ENCODE measurements around the gene NSUN4.

NSUN4 gene

GRCh38 chr1:46394108-46394871 is 53.7 kb downstream of the NSUN4 start, which contains the start of gene FAAH:
TSS of gene FAAH (plus strand) at chr1:46394317. CDS start at chr1:46394349, 32 bp downstream.
- no peak for TF ChIP-seq GABPA (IDR thresholded peaks at IDR 0.05; ENCODE audit: low read depth)
- no peak for TF ChIP-seq POLR2AphosphoS5 (IDR thresholded peaks at IDR 0.05; ENCODE audit: low read depth)
- TF ChIP-seq REST (IDR thresholded peaks at IDR 0.05; ENCODE audit: insufficient replicate concordance, low read depth) = no peak
- no peak for TF ChIP-seq CTCF (IDR thresholded peaks at IDR 0.05; ENCODE audit: insufficient read depth, low read length)
- no peak for TF ChIP-seq SPI1 (IDR thresholded peaks at IDR 0.05; ENCODE audit: borderline replicate concordance, low read depth)
- Histone ChIP-seq H3K27ac (replicated peaks) (no peak within 1 kb of the TSS), H3K4me3 (replicated peaks; ENCODE audit: insufficient read depth, low read length) (no peak within 1 kb of the TSS), H3K27me3 (ENCODE audit: insufficient read depth, poor library complexity, severe bottlenecking) (no peaks in the 10 kb centered on the region)
- no peak for DNase-seq (ENCODE audit: low read depth in 1 of 2, low spot score in 1 of 2)

GRCh38 chr1:46394872-46395465 is 54.4 kb downstream of the NSUN4 start:
- Histone ChIP-seq H3K27me3 (ENCODE audit: insufficient read depth, poor library complexity, severe bottlenecking) (no peaks in the 10 kb centered on the region), H3K27ac (replicated peaks) (no peak overlapping the region), H3K4me3 (replicated peaks; ENCODE audit: insufficient read depth, low read length) (no peak overlapping the region)
- TF ChIP-seq POLR2AphosphoS5 (IDR thresholded peaks at IDR 0.05; ENCODE audit: low read depth) = no peak
- no peak for TF ChIP-seq SPI1 (IDR thresholded peaks at IDR 0.05; ENCODE audit: borderline replicate concordance, low read depth)
- no peak for DNase-seq (ENCODE audit: low read depth in 1 of 2, low spot score in 1 of 2)

GRCh38 chr1:46396441-46397398 is 56.1 kb downstream of the NSUN4 start:
- Histone ChIP-seq H3K4me3 (replicated peaks; ENCODE audit: insufficient read depth, low read length) (no peak overlapping the region), H3K27me3 (ENCODE audit: insufficient read depth, poor library complexity, severe bottlenecking) (no peaks in the 10 kb centered on the region), H3K27ac (replicated peaks) (no peak overlapping the region)
- DNase-seq (ENCODE audit: low read depth in 1 of 2, low spot score in 1 of 2) = no peak
- no peak for TF ChIP-seq POLR2AphosphoS5 (IDR thresholded peaks at IDR 0.05; ENCODE audit: low read depth)
- TF ChIP-seq GABPA (IDR thresholded peaks at IDR 0.05; ENCODE audit: low read depth) = no peak
- TF ChIP-seq REST (IDR thresholded peaks at IDR 0.05; ENCODE audit: insufficient replicate concordance, low read depth) = no peak
- no peak for TF ChIP-seq SPI1 (IDR thresholded peaks at IDR 0.05; ENCODE audit: borderline replicate concordance, low read depth)

- DNase-seq (ENCODE audit: low read depth in 1 of 2, low spot score in 1 of 2) = no peak
- H3K4me3 ChIP-seq (replicated peaks; ENCODE audit: insufficient read depth, low read length) = no peak overlapping the region
- TF ChIP-seq POLR2AphosphoS5 (IDR thresholded peaks at IDR 0.05; ENCODE audit: low read depth) = no peak
- TF ChIP-seq GABPA (IDR thresholded peaks at IDR 0.05; ENCODE audit: low read depth) = no peak
- TF ChIP-seq CTCF (IDR thresholded peaks at IDR 0.05; ENCODE audit: insufficient read depth, low read length) = no peak
- TF ChIP-seq SPI1 (IDR thresholded peaks at IDR 0.05; ENCODE audit: borderline replicate concordance, low read depth) = no peak
- TF ChIP-seq REST (IDR thresholded peaks at IDR 0.05; ENCODE audit: insufficient replicate concordance, low read depth) = no peak
- H3K27ac ChIP-seq (replicated peaks) = no peak overlapping the region
- H3K27me3 ChIP-seq (ENCODE audit: insufficient read depth, poor library complexity, severe bottlenecking) = no peaks in the 10 kb centered on the region
Measured at GRCh38 chr1:46399307-46399706, 58.7 kb downstream of the NSUN4 start.
